Measurements from ENCODE around the gene DDIAS.
"Not testable (repeated sequence)": the region's sequence is repeated elsewhere in the genome, so short reads cannot be mapped to it uniquely, and the experiment has no call there.

The DDIAS gene

GRCh38 chr11:82929121-82929520 is 27.6 kb downstream of the DDIAS start:
- no peak for DNase-seq

GRCh38 chr11:82930229-82930628 is 28.7 kb downstream of the DDIAS start:
- no peak for DNase-seq

- DNase-seq, result no peak
Observed at GRCh38 chr11:82930734-82931133, 29.2 kb downstream of the DDIAS start.

GRCh38 chr11:82932564-82932963 is 31.0 kb downstream of the DDIAS start:
- no peak for DNase-seq

- no peak for DNase-seq
Observed at GRCh38 chr11:82936261-82936660, 34.7 kb downstream of the DDIAS start.

GRCh38 chr11:82937554-82937953 is 36.0 kb downstream of the DDIAS start:
- DNase-seq, result no peak

- DNase-seq, result no peak
Observed at GRCh38 chr11:82939456-82939855, 37.9 kb downstream of the DDIAS start.

GRCh38 chr11:82942376-82942775 is 40.8 kb downstream of the DDIAS start:
- DNase-seq, result no peak

GRCh38 chr11:82943430-82943829 is 41.9 kb downstream of the DDIAS start:
- DNase-seq, result not testable (repeated sequence)

- no peak for DNase-seq
Observed at GRCh38 chr11:82944198-82944597, 42.7 kb downstream of the DDIAS start.

GRCh38 chr11:82945041-82945440 is 43.5 kb downstream of the DDIAS start:
- DNase-seq, result not testable (repeated sequence)

GRCh38 chr11:82945682-82946081 is 44.1 kb downstream of the DDIAS start:
- DNase-seq, result no peak

- no peak for DNase-seq
Observed at GRCh38 chr11:82949352-82949751, 47.8 kb downstream of the DDIAS start.

- DNase-seq, result not testable (repeated sequence)
Observed at GRCh38 chr11:82950502-82950901, 49.0 kb downstream of the DDIAS start.

- DNase-seq, result not testable (repeated sequence)
Observed at GRCh38 chr11:82955736-82956453, 54.4 kb downstream of the DDIAS start.

GRCh38 chr11:82959987-82960778 is 58.6 kb downstream of the DDIAS start:
- DNase-seq, result no peak

GRCh38 chr11:82960779-82961143 is 59.2 kb downstream of the DDIAS start:
- no peak for DNase-seq

GRCh38 chr11:82962021-82962420 is 60.5 kb downstream of the DDIAS start:
- not testable (repeated sequence) for DNase-seq

- no peak for DNase-seq
Observed at GRCh38 chr11:82967381-82967780, 65.8 kb downstream of the DDIAS start.

GRCh38 chr11:82969811-82970210 is 68.3 kb downstream of the DDIAS start:
- no peak for DNase-seq

- DNase-seq, result not testable (repeated sequence)
Observed at GRCh38 chr11:82970507-82971083, 69.1 kb downstream of the DDIAS start.

GRCh38 chr11:82971519-82971946 is 70.0 kb downstream of the DDIAS start:
- DNase-seq, result not testable (repeated sequence)

GRCh38 chr11:82972103-82972502 is 70.6 kb downstream of the DDIAS start:
- DNase-seq, result no peak

- no peak for DNase-seq
Observed at GRCh38 chr11:82974135-82974534, 72.6 kb downstream of the DDIAS start.

All from HCEC 1CT (cell line).